ENCODE data around the gene CAB39. TPM values are rescaled to one million over a fixed set of nuclear protein-coding genes. Genes with fewer than 3 reads are reported as not detected.

CAB39 gene
- total and polyA plus RNA-seq, 2 experiments from 2014 or later: 18.7 to 67.5 TPM

DNA sequence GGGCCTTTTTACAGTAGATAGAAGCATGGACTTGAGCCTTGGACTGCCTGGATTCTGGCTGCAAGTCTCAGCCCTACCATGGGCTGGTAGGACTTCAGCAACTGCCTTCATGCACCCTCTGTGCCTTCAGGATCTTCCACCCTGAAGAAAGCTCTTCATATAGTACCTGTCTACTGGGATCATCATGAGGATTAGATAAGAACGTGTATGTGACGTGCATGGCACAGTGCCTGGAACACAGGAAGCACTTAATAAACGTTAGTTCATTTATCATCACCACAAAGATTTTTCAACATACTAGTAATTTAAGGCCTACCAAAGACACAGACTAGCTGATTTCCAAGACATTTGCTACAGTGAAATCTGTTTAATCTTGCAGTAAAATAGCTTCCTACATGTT lies 98.9 kb downstream of the CAB39 start (continued):
- TF ChIP-seq, protein P1, sequence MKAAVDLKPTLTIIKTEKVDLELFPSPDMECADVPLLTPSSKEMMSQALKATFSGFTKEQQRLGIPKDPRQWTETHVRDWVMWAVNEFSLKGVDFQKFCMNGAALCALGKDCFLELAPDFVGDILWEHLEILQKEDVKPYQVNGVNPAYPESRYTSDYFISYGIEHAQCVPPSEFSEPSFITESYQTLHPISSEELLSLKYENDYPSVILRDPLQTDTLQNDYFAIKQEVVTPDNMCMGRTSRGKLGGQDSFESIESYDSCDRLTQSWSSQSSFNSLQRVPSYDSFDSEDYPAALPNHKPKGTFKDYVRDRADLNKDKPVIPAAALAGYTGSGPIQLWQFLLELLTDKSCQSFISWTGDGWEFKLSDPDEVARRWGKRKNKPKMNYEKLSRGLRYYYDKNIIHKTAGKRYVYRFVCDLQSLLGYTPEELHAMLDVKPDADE (IDR thresholded peaks at IDR 0.05): no peak
- no peak for TF ChIP-seq EZH2 (IDR thresholded peaks at IDR 0.05; ENCODE audit: low read depth, unreplicated experiment)

DNA sequence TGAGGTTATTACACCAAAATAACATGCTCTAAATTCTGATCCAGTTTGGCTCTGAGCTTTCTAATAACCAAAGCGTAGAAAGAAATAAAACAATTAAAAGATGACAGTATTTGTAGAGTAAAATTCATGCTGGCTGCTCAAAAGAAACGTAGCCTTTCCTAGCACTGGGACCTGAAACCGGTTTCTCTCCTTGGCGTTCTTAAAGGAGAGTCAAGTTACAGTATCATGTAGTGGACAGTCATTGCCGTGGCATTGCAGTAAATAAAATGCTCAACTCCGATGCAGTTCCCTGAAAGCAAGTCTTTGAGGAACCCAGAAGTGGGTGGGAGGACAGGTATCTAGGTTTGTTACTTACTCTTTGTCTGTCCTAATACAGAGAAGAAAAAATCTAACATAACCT lies 99.4 kb downstream of the CAB39 start:
- Histone ChIP-seq H3K27ac (ENCODE audit: low read depth) (no peak overlapping the region), H3K27me3 (ENCODE audit: insufficient read depth) (no peaks in the 10 kb centered on the region), H3F3A (replicated peaks; ENCODE audit: low read depth) (no peaks in the 10 kb centered on the region), H3K9me2 (ENCODE audit: insufficient read depth) (no peaks in the 10 kb centered on the region), H3K4me3 (no peak overlapping the region), H3K36me3 (ENCODE audit: insufficient read depth) (peaks cover 9% of the 10 kb centered on the region; the same call in 1 of the 2 replicates), H2AFZ (no peak overlapping the region), H3K79me2 (replicated peaks; ENCODE audit: insufficient read depth) (no peaks in the 10 kb centered on the region), H3K4me1 (ENCODE audit: insufficient read depth) (no peaks in the 10 kb centered on the region), H3K4me2 (no peak overlapping the region), H4K20me1 (replicated peaks; ENCODE audit: insufficient read depth) (peaks cover 9% of the 10 kb centered on the region)
- H3K4me1 Mint-ChIP-seq: peaks cover 8% of the 10 kb centered on the region; the same call in 2 of the 3 replicates
- no peak for DNase-seq (ENCODE audit: low spot score)
- TF ChIP-seq POLR2AphosphoS5 (IDR thresholded peaks at IDR 0.05; ENCODE audit: low read depth): no peak
- H3K36me3 Mint-ChIP-seq (ENCODE audit: low read depth): peaks cover 26% of the 10 kb centered on the region
- no peak overlapping the region for H3K4me3 Mint-ChIP-seq
- ATAC-seq: no peak
- no peaks in the 10 kb centered on the region for H3K9me3 Mint-ChIP-seq
- no peaks in the 10 kb centered on the region for H3K27me3 Mint-ChIP-seq (ENCODE audit: insufficient read depth, low read depth, poor library complexity)
- H3K27ac Mint-ChIP-seq: no peak overlapping the region

DNA sequence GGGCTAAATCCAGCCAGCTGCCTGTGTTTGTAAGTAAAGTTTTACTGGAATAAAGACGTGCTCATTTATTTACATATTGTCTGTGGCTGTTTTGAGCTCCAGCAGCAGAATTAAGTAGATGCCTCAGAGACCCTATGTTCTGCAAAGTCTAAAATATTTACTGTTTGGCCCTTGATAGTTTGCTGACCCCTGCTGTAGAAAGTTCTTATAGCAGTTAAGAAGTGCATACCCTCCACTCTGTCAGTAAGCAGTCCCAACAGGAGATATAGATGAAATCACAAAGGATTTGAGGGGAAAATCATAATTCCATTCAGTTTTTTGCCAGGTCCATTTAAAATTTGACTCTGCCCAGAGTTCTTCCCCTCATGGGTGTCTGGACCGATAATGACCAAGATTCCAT lies 102.0 kb downstream of the CAB39 start:
- no peaks in the 10 kb centered on the region for H3K27me3 ChIP-seq (ENCODE audit: insufficient read depth)
- ATAC-seq: peak; percentile 58
- Mint-ChIP-seq H3K27ac (no peak overlapping the region), H3K4me1 (no peaks in the 10 kb centered on the region), H3K36me3 (ENCODE audit: low read depth) (peaks cover 39% of the 10 kb centered on the region), H3K9me3 (no peaks in the 10 kb centered on the region), H3K27me3 (ENCODE audit: insufficient read depth, low read depth, poor library complexity) (no peaks in the 10 kb centered on the region), H3K4me3 (no peak overlapping the region)
- H3K27ac ChIP-seq (ENCODE audit: low read depth): no peak overlapping the region
- H3K4me1 ChIP-seq (ENCODE audit: insufficient read depth): no peaks in the 10 kb centered on the region
- no peaks in the 10 kb centered on the region for H3K79me2 ChIP-seq (replicated peaks; ENCODE audit: insufficient read depth)
- H3K36me3 ChIP-seq (ENCODE audit: insufficient read depth): peaks cover 28% of the 10 kb centered on the region
- DNase-seq (ENCODE audit: low spot score): peak; percentile 35
- H3F3A ChIP-seq (replicated peaks; ENCODE audit: low read depth): no peaks in the 10 kb centered on the region
- H4K20me1 ChIP-seq (replicated peaks; ENCODE audit: insufficient read depth): no peaks in the 10 kb centered on the region; the same call in 1 of the 2 replicates
- TF ChIP-seq, protein P2, sequence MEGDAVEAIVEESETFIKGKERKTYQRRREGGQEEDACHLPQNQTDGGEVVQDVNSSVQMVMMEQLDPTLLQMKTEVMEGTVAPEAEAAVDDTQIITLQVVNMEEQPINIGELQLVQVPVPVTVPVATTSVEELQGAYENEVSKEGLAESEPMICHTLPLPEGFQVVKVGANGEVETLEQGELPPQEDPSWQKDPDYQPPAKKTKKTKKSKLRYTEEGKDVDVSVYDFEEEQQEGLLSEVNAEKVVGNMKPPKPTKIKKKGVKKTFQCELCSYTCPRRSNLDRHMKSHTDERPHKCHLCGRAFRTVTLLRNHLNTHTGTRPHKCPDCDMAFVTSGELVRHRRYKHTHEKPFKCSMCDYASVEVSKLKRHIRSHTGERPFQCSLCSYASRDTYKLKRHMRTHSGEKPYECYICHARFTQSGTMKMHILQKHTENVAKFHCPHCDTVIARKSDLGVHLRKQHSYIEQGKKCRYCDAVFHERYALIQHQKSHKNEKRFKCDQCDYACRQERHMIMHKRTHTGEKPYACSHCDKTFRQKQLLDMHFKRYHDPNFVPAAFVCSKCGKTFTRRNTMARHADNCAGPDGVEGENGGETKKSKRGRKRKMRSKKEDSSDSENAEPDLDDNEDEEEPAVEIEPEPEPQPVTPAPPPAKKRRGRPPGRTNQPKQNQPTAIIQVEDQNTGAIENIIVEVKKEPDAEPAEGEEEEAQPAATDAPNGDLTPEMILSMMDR (conservative IDR thresholded peaks at IDR 0.05; ENCODE audit: low read depth in 2 of 2): peak; percentile 49 to 50
- no peak for TF ChIP-seq CREB1 (CRISPR knock-in tag; IDR thresholded peaks at IDR 0.05; ENCODE audit: low read depth)
- TF ChIP-seq POLR2AphosphoS5 (IDR thresholded peaks at IDR 0.05; ENCODE audit: low read depth): no peak
- H2AFZ ChIP-seq: no peak overlapping the region
- H3K9me2 ChIP-seq (ENCODE audit: insufficient read depth): no peaks in the 10 kb centered on the region
- H3K4me3 ChIP-seq: no peak overlapping the region
- H3K4me2 ChIP-seq: no peak overlapping the region

DNA sequence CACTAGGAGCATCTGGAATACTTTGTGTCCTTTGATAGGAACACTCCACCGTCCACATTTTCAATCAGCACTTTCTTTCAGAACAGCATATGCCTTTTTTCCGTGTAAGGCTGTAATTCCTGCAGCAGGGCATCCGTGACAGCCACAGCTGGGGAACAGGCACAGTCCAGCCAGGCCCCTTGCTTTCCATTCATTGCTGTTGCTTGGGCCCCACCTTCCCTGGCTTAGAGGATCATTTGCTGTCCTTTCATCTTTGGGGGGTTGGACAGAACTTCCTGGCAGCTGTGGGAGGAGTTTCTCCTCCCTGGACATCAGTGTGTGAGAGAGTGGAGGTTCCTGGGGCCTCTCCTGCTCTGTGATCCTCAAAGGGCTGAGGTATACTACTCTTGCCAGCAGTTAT lies 102.4 kb downstream of the CAB39 start:
- Mint-ChIP-seq H3K36me3 (ENCODE audit: low read depth) (peaks cover 39% of the 10 kb centered on the region), H3K27me3 (ENCODE audit: insufficient read depth, low read depth, poor library complexity) (no peaks in the 10 kb centered on the region), H3K27ac (no peak overlapping the region), H3K4me1 (no peaks in the 10 kb centered on the region), H3K4me3 (no peak overlapping the region), H3K9me3 (no peaks in the 10 kb centered on the region)
- Histone ChIP-seq H3K36me3 (ENCODE audit: insufficient read depth) (peaks cover 28% of the 10 kb centered on the region), H4K20me1 (replicated peaks; ENCODE audit: insufficient read depth) (no peaks in the 10 kb centered on the region; the same call in 1 of the 2 replicates), H3F3A (replicated peaks; ENCODE audit: low read depth) (no peaks in the 10 kb centered on the region), H3K27me3 (ENCODE audit: insufficient read depth) (no peaks in the 10 kb centered on the region), H3K27ac (ENCODE audit: low read depth) (no peak overlapping the region), H3K4me1 (ENCODE audit: insufficient read depth) (no peaks in the 10 kb centered on the region), H3K4me2 (no peak overlapping the region), H3K9me2 (ENCODE audit: insufficient read depth) (no peaks in the 10 kb centered on the region), H3K4me3 (no peak overlapping the region), H3K79me2 (replicated peaks; ENCODE audit: insufficient read depth) (no peaks in the 10 kb centered on the region), H2AFZ (no peak overlapping the region)
- no peak for DNase-seq (ENCODE audit: low spot score)
- no peak for ATAC-seq
- TF ChIP-seq POLR2AphosphoS5 (IDR thresholded peaks at IDR 0.05; ENCODE audit: low read depth): no peak
- TF ChIP-seq ZNF331 (CRISPR knock-in tag; IDR thresholded peaks at IDR 0.05; ENCODE audit: low read depth): no peak
- TF ChIP-seq NANOG (IDR thresholded peaks at IDR 0.05; ENCODE audit: borderline replicate concordance): no peak
- no peak for TF ChIP-seq STAT1 (IDR thresholded peaks at IDR 0.05; ENCODE audit: unreplicated experiment)
